HEK293T (cell line): Measurements from ENCODE around the gene KLK1.

Experiments used
- L3MBTL2 ChIP-seq: fragments of 450-650 bp; conservative IDR thresholded peaks from 2 replicates; pipeline ENCODE4 v1.6.1; 2016; ENCODE audit warnings: mild to moderate bottlenecking
- SP1 ChIP-seq: fragments of 450-650 bp; IDR thresholded peaks from 2 replicates; pipeline ENCODE4 v1.6.1; 2017
- SUZ12 ChIP-seq: fragments of 450-650 bp; IDR thresholded peaks from 2 replicates; pipeline ENCODE4 v1.6.1; 2016; ENCODE audit warnings: mild to moderate bottlenecking
- TARDBP ChIP-seq: fragments of 450-650 bp; IDR thresholded peaks from 2 replicates; pipeline ENCODE4 v1.6.1; 2016

- TF ChIP-seq SP1 (no peak), SUZ12 (no peak), L3MBTL2 (no peak), TARDBP (no peak)
These were observed 31.2 kb upstream of the KLK1 start, which contains the start of gene KLK3 for GRCh38 chr19:50854636-50855410.
